B cell (primary cell): Measurements from ENCODE around the gene JARID2. TPM values are rescaled to one million over a fixed set of nuclear protein-coding genes. Genes with fewer than 3 reads are reported as not detected.

ENCODE experiments used
- ATAC-seq: fragments of 200-7000 bp; cut with Tn5 transposase; one replicate; pipeline ENCODE4 v1.10.0; 2021; ENCODE audit warnings: low read depth, mild to moderate bottlenecking, moderate number of reproducible peaks, moderate library complexity
- CTCF ChIA-PET: fragments of 350-600 bp; sonication (Branson Sonifier 250); formaldehyde crosslinking; loops from one replicate; lab custom pipeline; 2021; ENCODE audit warnings: antibody characterized with exemption, inconsistent platforms; lab: Charles Lee
- POLR2A ChIA-PET: fragments of 350-600 bp; sonication (Branson Sonifier 250); formaldehyde crosslinking; loops from one replicate; lab custom pipeline; 2021; ENCODE audit warnings: antibody characterized with exemption; lab: Charles Lee
- DNase-seq: peaks from one replicate; pipeline ENCODE4 v3.0.0; 2013
- H2AFZ ChIP-seq: 2 replicates; pipeline ENCODE4 v1.6.1; 2012; ENCODE audit warnings: mild to moderate bottlenecking, low read depth, low read length; ENCODE audit not compliant: insufficient read depth, poor library complexity, severe bottlenecking
- H3K27ac ChIP-seq, 2 donors: 1 replicate in 1 of 2; 2 replicates in 1 of 2; pipeline ENCODE4 v1.5.1; 2012 to 2013; ENCODE audit warnings: low read length in 2 of 2, mild to moderate bottlenecking in 2 of 2, moderate library complexity in 1 of 2
- H3K27me3 ChIP-seq, 4 experiments: fragments of 200-600 bp in 1 of 4; sonication (generic) in 1 of 4; replicated peaks in 1 of 4; 1 replicate in 2 of 4; 2 replicates in 2 of 4; pipeline versions ENCODE4 v1.6.1 to v1.7.0; 2013 to 2016; ENCODE audit warnings: low read length in 3 of 4, mild to moderate bottlenecking in 2 of 4, mixed read lengths in 1 of 4, moderate library complexity in 1 of 4; ENCODE audit not compliant: insufficient read depth in 4 of 4, control insufficient read depth in 3 of 4; ENCODE audit errors: control extremely low read depth in 1 of 4
- H3K36me3 ChIP-seq, 2 experiments: replicated peaks in 1 of 2; 1 replicate in 1 of 2; 2 replicates in 1 of 2; pipeline versions ENCODE4 v1.6.1 to v1.7.1; 2013; ENCODE audit warnings: low read length in 1 of 2; ENCODE audit not compliant: insufficient read depth in 2 of 2, control insufficient read depth in 1 of 2; ENCODE audit errors: control extremely low read depth in 1 of 2, extremely low read depth in 1 of 2
- H3K4me1 ChIP-seq, 2 donors: fragments of 200-600 bp in 1 of 2; sonication (generic) in 1 of 2; 1 replicate in 1 of 2; 2 replicates in 1 of 2; pipeline versions ENCODE4 v1.5.1 to v1.6.1; 2013 to 2017; ENCODE audit warnings: low read length in 2 of 2; ENCODE audit not compliant: control insufficient read depth in 2 of 2, insufficient read depth in 2 of 2
- H3K4me2 ChIP-seq: replicated peaks from 2 replicates; pipeline ENCODE3; 2012; ENCODE audit warnings: mild to moderate bottlenecking, low read depth, low read length; ENCODE audit not compliant: poor library complexity, severe bottlenecking
- H3K4me3 ChIP-seq, 5 experiments: fragments of 200-600 bp in 1 of 5; sonication (generic) in 1 of 5; 1 replicate in 3 of 5; 2 replicates in 2 of 5; pipeline versions ENCODE4 v1.5.1 to v1.7.0; 2011 to 2016; ENCODE audit warnings: low read length in 4 of 5, mild to moderate bottlenecking in 4 of 5, low read depth in 2 of 5, control low read depth in 1 of 5, moderate library complexity in 1 of 5; ENCODE audit not compliant: insufficient read depth in 1 of 5; ENCODE audit errors: control extremely low read depth in 1 of 5, extremely low read depth in 1 of 5
- H3K79me2 ChIP-seq: fragments of 200-600 bp; sonication (generic); one replicate; pipeline ENCODE4 v1.6.0; 2016; ENCODE audit warnings: low read length; ENCODE audit not compliant: control insufficient read depth, insufficient read depth
- H3K9ac ChIP-seq: fragments of 200-600 bp; sonication (generic); 2 replicates; pipeline ENCODE4 v1.6.1; 2017; ENCODE audit warnings: mild to moderate bottlenecking, low read length, moderate library complexity
- H3K9me3 ChIP-seq, 3 donors: one replicate each; pipeline versions ENCODE4 v1.6.1 to v1.7.1; 2013; ENCODE audit warnings: low read length in 2 of 3; ENCODE audit not compliant: control insufficient read depth in 2 of 3, insufficient read depth in 1 of 3; ENCODE audit errors: control extremely low read depth in 1 of 3
- H4K20me1 ChIP-seq: 2 replicates; pipeline ENCODE4 v1.6.0; 2012; ENCODE audit warnings: mild to moderate bottlenecking, low read length; ENCODE audit not compliant: insufficient read depth, control insufficient read depth, poor library complexity, severe bottlenecking
- H3K27ac Mint-ChIP-seq: one replicate; pipeline ENCODE4 v1.8.0; 2021; ENCODE audit warnings: mixed read lengths
- H3K27me3 Mint-ChIP-seq: one replicate; pipeline ENCODE4 v1.8.0; 2021; ENCODE audit warnings: mixed read lengths
- H3K4me1 Mint-ChIP-seq: one replicate; pipeline ENCODE4 v1.8.0; 2021; ENCODE audit warnings: mixed read lengths
- H3K4me3 Mint-ChIP-seq: one replicate; pipeline ENCODE4 v1.8.0; 2021; ENCODE audit warnings: mixed read lengths
- H3K9me3 Mint-ChIP-seq: one replicate; pipeline ENCODE4 v1.8.0; 2022; ENCODE audit warnings: mixed read lengths; ENCODE audit not compliant: insufficient read depth
- CTCF ChIP-seq: fragments of 200-600 bp; IDR thresholded peaks from one replicate; pipeline ENCODE4 v1.8.0; 2022; ENCODE audit warnings: antibody characterized with exemption, mild to moderate bottlenecking
- EZH2 ChIP-seq: IDR thresholded peaks from 2 replicates; pipeline ENCODE4 v1.6.1; 2012; ENCODE audit warnings: borderline replicate concordance, low read depth, mild to moderate bottlenecking, moderate library complexity, low read length; ENCODE audit not compliant: insufficient read depth, poor library complexity, severe bottlenecking
- WGBS: methylation state at CpG from one replicate; pipeline ENCODE4 v1.1.5; 2013; ENCODE audit warnings: missing lambda C conversion rate; ENCODE audit not compliant: insufficient coverage; 5-methylcytosine and 5-hydroxymethylcytosine counted together
- intact Hi-C: fragments of 100-400 bp; cut with micrococcal nuclease; formaldehyde crosslinking; loops from one replicate; pipeline ENCODE4 v1.10.0; 2022
- polyA plus RNA-seq: library from polyadenylated mRNA; depleted of rRNA; stranded (reverse); fragments of >200 nt; gene quantifications from 2 replicates; pipeline ENCODE4 v1.2.3, GENCODE V29; 2012
- total RNA-seq, 2 donors: library from RNA; stranded (reverse); fragments of 120-200 nt in 1 of 2; gene quantifications; 1 replicate in 1 of 2; 2 replicates in 1 of 2; pipeline versions ENCODE4 v1.2.3 to v1.2.4, GENCODE V29; 2013 to 2022

JARID2 gene
- total and polyA plus RNA-seq, 2 donors (not counting 1 experiment from before 2014, with no cell fraction given): 11.0 to 58.1 TPM

DNA sequence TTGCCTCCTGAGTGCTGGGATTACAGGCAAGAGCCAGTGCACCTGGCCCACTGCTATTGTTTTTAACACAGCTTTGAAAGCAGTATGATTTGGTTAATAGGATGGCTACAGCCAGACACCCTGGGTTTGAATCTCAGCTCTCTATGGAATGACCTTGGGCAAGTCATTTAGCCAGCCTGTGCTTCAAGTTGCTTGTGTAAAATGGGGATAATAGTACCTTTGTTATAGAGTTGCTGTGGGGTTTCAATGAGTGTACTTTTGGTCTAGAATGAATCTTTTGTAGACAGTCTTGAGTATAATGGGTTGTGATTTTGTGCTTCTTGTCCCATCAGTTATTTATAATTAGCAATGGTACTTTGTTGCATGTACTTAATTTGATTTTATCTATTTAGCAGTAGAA lies 70.9 kb downstream of the JARID2 start:
- Histone ChIP-seq H3K9me3 (no peaks in the 10 kb centered on the region), H3K27me3 (no peaks in the 10 kb centered on the region), H4K20me1 (peaks cover 73% of the 10 kb centered on the region), H3K4me2 (no peak overlapping the region), H3K4me1 (peaks cover 59 to 66% of the 10 kb centered on the region in 2 donors), H3K4me3 (no peak overlapping the region), H2AFZ (no peak overlapping the region), H3K9ac (no peak overlapping the region), H3K27ac (no peak overlapping the region), H3K36me3 (no peaks in the 10 kb centered on the region), H3K79me2 (peaks cover 99% of the 10 kb centered on the region)
- DNase-seq (no peak), ATAC-seq (no peak)
- intact Hi-C loops: loop anchor here (2.0 kb wide), 1 partner anchor 14 kb away; no protein-coding TSS in a partner anchor
- Mint-ChIP-seq H3K4me3 (no peak overlapping the region), H3K27me3 (no peaks in the 10 kb centered on the region), H3K4me1 (peaks cover 87% of the 10 kb centered on the region), H3K9me3 (no peaks in the 10 kb centered on the region), H3K27ac (peak overlapping the region; percentile 32)
- ChIA-PET POLR2A (no interaction called here), CTCF (interaction anchor here (1.1 to 1.6 kb wide), 2 partner anchors 9 to 11 kb away, joined by 3 read pairs; no protein-coding TSS in a partner anchor)
- no peak for TF ChIP-seq EZH2
- TF ChIP-seq CTCF: no peak

DNA sequence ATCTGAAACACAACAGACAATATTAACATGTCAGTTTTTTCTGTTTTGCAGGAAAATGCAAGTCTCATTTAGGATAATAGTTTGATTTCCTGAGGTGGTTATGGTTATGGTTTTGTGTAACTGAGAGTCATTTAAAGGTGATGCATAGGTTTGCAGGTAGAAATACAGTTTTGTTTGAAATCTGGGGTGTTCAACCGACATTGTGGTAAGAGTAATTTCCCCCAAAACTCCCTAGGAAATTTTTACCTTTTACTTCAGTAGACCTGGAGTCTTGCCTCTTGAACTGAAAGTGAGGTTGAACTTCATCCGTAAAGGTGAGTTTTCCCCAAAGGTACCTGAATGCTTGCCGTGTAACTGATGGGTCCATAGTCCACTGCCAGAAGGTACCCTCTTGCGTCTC lies 71.4 kb downstream of the JARID2 start:
- Histone ChIP-seq H3K79me2 (peaks cover 99% of the 10 kb centered on the region), H3K9me3 (no peaks in the 10 kb centered on the region), H3K4me2 (no peak overlapping the region), H3K27ac (no peak overlapping the region), H2AFZ (no peak overlapping the region), H3K9ac (no peak overlapping the region), H3K4me3 (no peak overlapping the region), H3K4me1 (peaks cover 54 to 61% of the 10 kb centered on the region in 2 donors), H3K36me3 (no peaks in the 10 kb centered on the region), H4K20me1 (peaks cover 73% of the 10 kb centered on the region), H3K27me3 (no peaks in the 10 kb centered on the region)
- ChIA-PET CTCF (interaction anchor here (1.1 to 1.6 kb wide), 2 partner anchors 9 to 11 kb away, joined by 3 read pairs; no protein-coding TSS in a partner anchor), POLR2A (no interaction called here)
- ATAC-seq: no peak
- intact Hi-C loops: loop anchor here (2.0 kb wide), 1 partner anchor 14 kb away; no protein-coding TSS in a partner anchor
- Mint-ChIP-seq H3K9me3 (no peaks in the 10 kb centered on the region), H3K4me3 (peak overlapping the region; percentile 20), H3K27me3 (no peaks in the 10 kb centered on the region), H3K4me1 (peaks cover 89% of the 10 kb centered on the region), H3K27ac (no peak overlapping the region)
- TF ChIP-seq CTCF (no peak), EZH2 (no peak)
- no peak for DNase-seq
- WGBS: 75% methylated on average over 2 of the region's 4 CpGs
